Upper lobe of left lung (tissue), 4 donors: Measurements from ENCODE around the gene NPR3.

ENCODE experiments used
- EP300 ChIP-seq, 4 donors: sonication (generic); formaldehyde crosslinking; IDR thresholded peaks; one replicate each; pipeline ENCODE4 v1.5.1; 2017; ENCODE audit warnings: antibody characterized with exemption in 4 of 4, control low read depth in 2 of 4
- POLR2A ChIP-seq, 4 donors: fragments of 450-650 bp; IDR thresholded peaks; one replicate each; pipeline ENCODE4 v1.5.1; 2016 to 2017; ENCODE audit warnings: antibody characterized with exemption in 4 of 4, mild to moderate bottlenecking in 2 of 4
- POLR2AphosphoS5 ChIP-seq, 2 donors: sonication (generic); formaldehyde crosslinking; IDR thresholded peaks; one replicate each; pipeline ENCODE4 v1.5.1; 2017; ENCODE audit warnings: antibody characterized with exemption in 2 of 2
- TF ChIP-seq, protein P1 (sequence below), 6 experiments: fragments of 450-650 bp in 4 of 6; fragments of 200-600 bp in 2 of 6; sonication (generic) in 2 of 6; IDR thresholded peaks; one replicate each; pipeline ENCODE4 v1.5.1; 2016 to 2019; ENCODE audit warnings: antibody characterized with exemption in 6 of 6

DNA sequence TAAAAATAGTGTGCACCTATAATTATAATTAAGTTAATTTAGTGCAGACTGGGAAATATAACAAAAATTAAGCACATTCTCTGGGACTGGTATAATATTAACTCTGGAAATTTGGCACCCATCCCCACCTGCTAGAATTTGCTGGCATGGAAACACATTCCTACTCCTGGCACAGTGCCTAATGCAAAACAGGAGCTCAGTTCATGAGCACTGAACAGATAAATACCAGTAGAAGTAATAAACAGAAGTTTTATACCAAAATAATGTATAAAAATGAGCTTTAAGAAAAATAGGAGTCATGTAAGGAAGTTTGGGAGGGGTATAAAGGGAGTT is 23.7 kb upstream of the NPR3 start:
- TF ChIP-seq POLR2A (IDR thresholded peaks at IDR 0.05) = no peak
- TF ChIP-seq, protein P1, sequence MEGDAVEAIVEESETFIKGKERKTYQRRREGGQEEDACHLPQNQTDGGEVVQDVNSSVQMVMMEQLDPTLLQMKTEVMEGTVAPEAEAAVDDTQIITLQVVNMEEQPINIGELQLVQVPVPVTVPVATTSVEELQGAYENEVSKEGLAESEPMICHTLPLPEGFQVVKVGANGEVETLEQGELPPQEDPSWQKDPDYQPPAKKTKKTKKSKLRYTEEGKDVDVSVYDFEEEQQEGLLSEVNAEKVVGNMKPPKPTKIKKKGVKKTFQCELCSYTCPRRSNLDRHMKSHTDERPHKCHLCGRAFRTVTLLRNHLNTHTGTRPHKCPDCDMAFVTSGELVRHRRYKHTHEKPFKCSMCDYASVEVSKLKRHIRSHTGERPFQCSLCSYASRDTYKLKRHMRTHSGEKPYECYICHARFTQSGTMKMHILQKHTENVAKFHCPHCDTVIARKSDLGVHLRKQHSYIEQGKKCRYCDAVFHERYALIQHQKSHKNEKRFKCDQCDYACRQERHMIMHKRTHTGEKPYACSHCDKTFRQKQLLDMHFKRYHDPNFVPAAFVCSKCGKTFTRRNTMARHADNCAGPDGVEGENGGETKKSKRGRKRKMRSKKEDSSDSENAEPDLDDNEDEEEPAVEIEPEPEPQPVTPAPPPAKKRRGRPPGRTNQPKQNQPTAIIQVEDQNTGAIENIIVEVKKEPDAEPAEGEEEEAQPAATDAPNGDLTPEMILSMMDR (IDR thresholded peaks at IDR 0.05) = no peak
- TF ChIP-seq EP300 (IDR thresholded peaks at IDR 0.05) = no peak
- no peak for TF ChIP-seq POLR2AphosphoS5 (IDR thresholded peaks at IDR 0.05)
